Progenitor cell of endocrine pancreas (in vitro differentiated cells): Measurements from ENCODE around the gene BRPF3. TPM values are rescaled to one million over a fixed set of nuclear protein-coding genes. Genes with fewer than 3 reads are reported as not detected.

ENCODE experiments used
- DNase-seq: peaks from one replicate; pipeline ENCODE4 v3.0.0; 2021; ENCODE audit warnings: low spot score; ENCODE audit not compliant: unreplicated experiment
- H3K27ac Mint-ChIP-seq: 2 replicates; pipeline ENCODE4 v1.8.0; 2021; ENCODE audit warnings: mild to moderate bottlenecking, moderate library complexity, mixed read lengths
- H3K27me3 Mint-ChIP-seq: 2 replicates; pipeline ENCODE4 v1.8.0; 2021; ENCODE audit warnings: mixed read lengths
- H3K36me3 Mint-ChIP-seq: 2 replicates; pipeline ENCODE4 v1.8.0; 2022; ENCODE audit warnings: mixed read lengths; ENCODE audit not compliant: insufficient read depth
- H3K4me1 Mint-ChIP-seq: 2 replicates; pipeline ENCODE4 v1.8.0; 2021; ENCODE audit warnings: low read depth, mixed read lengths
- H3K4me3 Mint-ChIP-seq: 2 replicates; pipeline ENCODE4 v1.8.0; 2021; ENCODE audit warnings: low read depth, mild to moderate bottlenecking, moderate library complexity, mixed read lengths
- H3K9me3 Mint-ChIP-seq: 2 replicates; pipeline ENCODE4 v1.8.0; 2021; ENCODE audit warnings: low read depth, mixed read lengths
- total RNA-seq: library from RNA; stranded (reverse); gene quantifications from 2 replicates; pipeline ENCODE4 v1.2.1, GENCODE V29; 2021
- TF ChIP-seq, protein P1 (sequence below): fragments of 200-600 bp; sonication (generic); IDR thresholded peaks from one replicate; pipeline ENCODE4 v1.5.0; 2021; ENCODE audit warnings: antibody characterized with exemption, mild to moderate bottlenecking; ENCODE audit not compliant: unreplicated experiment

The BRPF3 gene
- total RNA-seq, 1 donor from 2014 or later, result 73.1 TPM

DNA sequence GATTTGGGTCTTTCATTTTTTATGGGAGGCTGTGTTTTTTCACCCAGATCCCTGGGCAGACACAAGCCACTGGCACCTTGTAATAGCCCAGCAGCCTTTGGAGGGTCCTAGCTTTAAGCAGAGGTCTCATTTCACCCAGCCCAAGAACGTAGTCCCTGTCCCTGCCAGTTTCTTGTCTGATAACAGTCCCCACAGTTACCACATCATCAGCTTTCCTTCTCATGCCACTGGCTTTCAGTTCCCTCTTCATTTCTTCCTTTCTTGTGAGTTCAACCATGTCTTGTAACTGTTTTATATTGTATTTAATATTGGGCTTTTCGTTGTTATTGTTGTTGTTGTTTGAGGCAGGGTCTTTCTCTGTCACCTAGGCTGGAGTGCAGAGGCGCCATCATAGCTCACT is 83.9 kb downstream of the BRPF3 start:
- Mint-ChIP-seq H3K9me3 (no peaks in the 10 kb centered on the region), H3K27ac (no peak overlapping the region), H3K27me3 (peaks cover 50% of the 10 kb centered on the region), H3K4me3 (no peak overlapping the region), H3K36me3 (no peaks in the 10 kb centered on the region), H3K4me1 (no peaks in the 10 kb centered on the region)
- TF ChIP-seq, protein P1, sequence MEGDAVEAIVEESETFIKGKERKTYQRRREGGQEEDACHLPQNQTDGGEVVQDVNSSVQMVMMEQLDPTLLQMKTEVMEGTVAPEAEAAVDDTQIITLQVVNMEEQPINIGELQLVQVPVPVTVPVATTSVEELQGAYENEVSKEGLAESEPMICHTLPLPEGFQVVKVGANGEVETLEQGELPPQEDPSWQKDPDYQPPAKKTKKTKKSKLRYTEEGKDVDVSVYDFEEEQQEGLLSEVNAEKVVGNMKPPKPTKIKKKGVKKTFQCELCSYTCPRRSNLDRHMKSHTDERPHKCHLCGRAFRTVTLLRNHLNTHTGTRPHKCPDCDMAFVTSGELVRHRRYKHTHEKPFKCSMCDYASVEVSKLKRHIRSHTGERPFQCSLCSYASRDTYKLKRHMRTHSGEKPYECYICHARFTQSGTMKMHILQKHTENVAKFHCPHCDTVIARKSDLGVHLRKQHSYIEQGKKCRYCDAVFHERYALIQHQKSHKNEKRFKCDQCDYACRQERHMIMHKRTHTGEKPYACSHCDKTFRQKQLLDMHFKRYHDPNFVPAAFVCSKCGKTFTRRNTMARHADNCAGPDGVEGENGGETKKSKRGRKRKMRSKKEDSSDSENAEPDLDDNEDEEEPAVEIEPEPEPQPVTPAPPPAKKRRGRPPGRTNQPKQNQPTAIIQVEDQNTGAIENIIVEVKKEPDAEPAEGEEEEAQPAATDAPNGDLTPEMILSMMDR, result no peak
- DNase-seq, result no peak

DNA sequence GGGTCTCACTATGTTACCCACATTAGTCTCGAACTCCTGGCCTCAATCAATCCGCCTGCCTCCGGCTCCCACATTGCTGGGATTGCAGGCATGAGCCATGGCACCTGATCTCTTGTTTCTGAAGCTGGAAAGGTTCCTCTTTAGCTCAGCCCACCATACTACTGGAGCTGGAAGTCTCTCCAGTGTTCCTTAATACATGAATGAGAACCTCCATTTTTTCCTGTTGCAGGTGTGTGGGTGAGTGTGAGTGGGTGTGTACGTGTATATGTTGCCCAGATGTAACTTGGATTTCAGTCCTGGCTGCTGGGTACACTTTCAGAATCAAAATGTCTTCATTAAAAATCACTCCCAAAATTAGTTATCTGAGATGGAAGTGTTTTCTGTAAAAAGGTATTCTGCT is 84.4 kb downstream of the BRPF3 start:
- Mint-ChIP-seq H3K9me3 (no peaks in the 10 kb centered on the region), H3K4me3 (no peak overlapping the region), H3K36me3 (no peaks in the 10 kb centered on the region), H3K27ac (no peak overlapping the region), H3K4me1 (no peaks in the 10 kb centered on the region), H3K27me3 (peaks cover 52% of the 10 kb centered on the region)
- no peak for DNase-seq
- TF ChIP-seq, protein P1, result no peak

Other genes starting within 250 kb of the BRPF3 start
- not detected in 2 replicates for gene SLC26A8, start 172.1 kb upstream of the BRPF3 start, total RNA-seq
- gene MAPK14, start 168.9 kb upstream of the BRPF3 start, total RNA-seq, result 43.3 and 43.7 TPM in 2 replicates
- 41.2 and 42.9 TPM in 2 replicates for gene MAPK13, start 66.2 kb upstream of the BRPF3 start, total RNA-seq
- not detected in 2 replicates for gene PNPLA1, start 73.3 kb downstream of the BRPF3 start, total RNA-seq
- gene BNIP5, start 140.1 kb downstream of the BRPF3 start, total RNA-seq, result 0.07 and 0.10 TPM in 2 replicates
- gene ETV7, start 190.9 kb downstream of the BRPF3 start, total RNA-seq, result not detected in 2 replicates
- not detected in 2 replicates for gene PXT1, start 246.1 kb downstream of the BRPF3 start, total RNA-seq
- 26.3 and 27.0 TPM in 2 replicates for gene KCTD20, start 246.3 kb downstream of the BRPF3 start, total RNA-seq